ENCODE measurements around the gene FAM222A. TPM values are rescaled to one million over a fixed set of nuclear protein-coding genes. Genes with fewer than 3 reads are reported as not detected.

FAM222A gene
- total RNA-seq, result 0.91 TPM in 1 of 2 replicates, not detected in the other

GRCh38 chr12:109713187-109714070 is at the start of gene FAM222A:
TSS of gene FAM222A (plus strand) at chr12:109713825. CDS start at chr12:109744147, 30,322 bp downstream.

Other genes with a start within 250 kb of the FAM222A start
- gene KCTD10, start 236.5 kb upstream of the FAM222A start, total RNA-seq, result 31.1 and 39.2 TPM in 2 replicates
- gene UBE3B, start 236.2 kb upstream of the FAM222A start, total RNA-seq, result 32.3 and 44.7 TPM in 2 replicates
- 46.1 and 74.1 TPM in 2 replicates for gene MMAB, start 140.3 kb upstream of the FAM222A start, total RNA-seq
- 5.1 and 39.3 TPM in 2 replicates for gene MVK, start 140.0 kb upstream of the FAM222A start, total RNA-seq
- 1.2 and 8.7 TPM in 2 replicates for gene TRPV4, start 119.6 kb downstream of the FAM222A start, total RNA-seq
- gene GLTP, start 166.7 kb downstream of the FAM222A start, total RNA-seq, result 41.0 and 46.0 TPM in 2 replicates
- gene TCHP, start 186.4 kb downstream of the FAM222A start, total RNA-seq, result 7.5 and 9.4 TPM in 2 replicates